Measurements from ENCODE around the gene PMM2.

- TF ChIP-seq CTCF (IDR thresholded peaks at IDR 0.05) = no peak
- no peak for TF ChIP-seq POLR2A (IDR thresholded peaks at IDR 0.05)
Measured at GRCh38 chr16:8822403-8822802, 24.8 kb downstream of the PMM2 start.
